ENCODE results near the gene FAM13B. TPM values are rescaled to one million over a fixed set of nuclear protein-coding genes. Genes with fewer than 3 reads are reported as not detected.
"Not testable (repeated sequence)": the region's sequence is repeated elsewhere in the genome, so short reads cannot be mapped to it uniquely, and the experiment has no call there.

FAM13B gene
- total and polyA plus RNA-seq, 8 donors: 23.8 to 53.3 (median 46.6) TPM

GRCh38 chr5:137995749-137996128, 37.1 kb downstream of the FAM13B start:
- Histone ChIP-seq H3K36me3 (peaks cover 0 to 17% of the 10 kb centered on the region in 2 donors), H3K9me3 (peaks cover 0 to 5% of the 10 kb centered on the region in 2 donors), H3K4me1 (peaks cover 8 to 27% of the 10 kb centered on the region in 2 donors), H3K27ac (peak overlapping the region; percentile 15 to 35), H3K4me3 (no peak overlapping the region), H3K27me3 (no peaks in the 10 kb centered on the region)
- TF ChIP-seq, protein P1, sequence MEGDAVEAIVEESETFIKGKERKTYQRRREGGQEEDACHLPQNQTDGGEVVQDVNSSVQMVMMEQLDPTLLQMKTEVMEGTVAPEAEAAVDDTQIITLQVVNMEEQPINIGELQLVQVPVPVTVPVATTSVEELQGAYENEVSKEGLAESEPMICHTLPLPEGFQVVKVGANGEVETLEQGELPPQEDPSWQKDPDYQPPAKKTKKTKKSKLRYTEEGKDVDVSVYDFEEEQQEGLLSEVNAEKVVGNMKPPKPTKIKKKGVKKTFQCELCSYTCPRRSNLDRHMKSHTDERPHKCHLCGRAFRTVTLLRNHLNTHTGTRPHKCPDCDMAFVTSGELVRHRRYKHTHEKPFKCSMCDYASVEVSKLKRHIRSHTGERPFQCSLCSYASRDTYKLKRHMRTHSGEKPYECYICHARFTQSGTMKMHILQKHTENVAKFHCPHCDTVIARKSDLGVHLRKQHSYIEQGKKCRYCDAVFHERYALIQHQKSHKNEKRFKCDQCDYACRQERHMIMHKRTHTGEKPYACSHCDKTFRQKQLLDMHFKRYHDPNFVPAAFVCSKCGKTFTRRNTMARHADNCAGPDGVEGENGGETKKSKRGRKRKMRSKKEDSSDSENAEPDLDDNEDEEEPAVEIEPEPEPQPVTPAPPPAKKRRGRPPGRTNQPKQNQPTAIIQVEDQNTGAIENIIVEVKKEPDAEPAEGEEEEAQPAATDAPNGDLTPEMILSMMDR (IDR thresholded peaks at IDR 0.05): no peak
- DNase-seq (no peak), ATAC-seq (no peak)
- intact Hi-C loops (cut with DNase I): no loop called here

DNA sequence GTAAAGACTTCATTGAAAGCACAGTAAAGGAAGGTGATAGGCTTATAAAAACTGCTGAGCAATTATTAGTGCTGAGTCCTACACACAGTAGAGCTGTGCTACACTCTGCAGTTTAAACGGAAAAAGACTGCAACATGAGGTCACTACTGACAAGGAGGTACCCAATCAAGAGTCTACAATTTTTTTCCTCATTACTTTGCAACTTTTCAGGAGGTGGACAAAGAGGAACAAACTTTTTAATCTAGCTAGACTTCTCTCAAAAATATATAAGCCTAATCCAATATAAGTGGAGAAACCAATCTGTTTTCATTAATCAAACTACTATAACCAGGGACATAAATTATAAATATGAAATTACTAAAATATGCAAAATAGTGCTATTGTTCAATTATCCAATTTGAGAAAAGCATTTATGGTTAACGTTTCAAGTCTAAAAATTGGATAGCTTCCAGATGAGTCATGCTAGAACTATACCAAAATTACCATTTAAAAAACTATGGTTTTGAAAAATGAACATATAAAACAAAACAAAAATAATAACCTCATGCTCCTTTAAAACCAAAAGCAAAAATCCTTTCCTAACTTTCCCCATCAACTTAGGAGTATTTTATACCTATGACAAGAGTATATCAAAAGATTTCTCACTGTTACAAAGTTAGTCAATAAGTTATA, 37.7 kb downstream of the FAM13B start:
- Histone ChIP-seq H3K27ac (peak overlapping the region; percentile 15 to 35), H3K4me1 (peaks cover 8 to 27% of the 10 kb centered on the region in 2 donors), H3K36me3 (peaks cover 0 to 15% of the 10 kb centered on the region in 2 donors), H3K9me3 (peaks cover 0 to 5% of the 10 kb centered on the region in 2 donors), H3K27me3 (no peaks in the 10 kb centered on the region), H3K4me3 (no peak overlapping the region)
- intact Hi-C loops (cut with DNase I): no loop called here
- DNase-seq (no peak), ATAC-seq (peak; percentile 84)
- TF ChIP-seq, protein P1 (IDR thresholded peaks at IDR 0.05): no peak

- TF ChIP-seq, protein P1 (IDR thresholded peaks at IDR 0.05): no peak
- H3K4me1 ChIP-seq: peaks cover 8 to 24% of the 10 kb centered on the region in 2 donors
- intact Hi-C loops (cut with DNase I): no loop called here
- no peak for ATAC-seq
- no peak overlapping the region for H3K4me3 ChIP-seq
- H3K36me3 ChIP-seq: peaks cover 0 to 10% of the 10 kb centered on the region in 2 donors
- peaks cover 0 to 5% of the 10 kb centered on the region in 2 donors for H3K9me3 ChIP-seq
- DNase-seq: no peak
- H3K27me3 ChIP-seq: no peaks in the 10 kb centered on the region
- peak overlapping the region in 1 of 2 donors; percentile 35 for H3K27ac ChIP-seq
Measured at GRCh38 chr5:137994556-137994955, 38.3 kb downstream of the FAM13B start.

DNA sequence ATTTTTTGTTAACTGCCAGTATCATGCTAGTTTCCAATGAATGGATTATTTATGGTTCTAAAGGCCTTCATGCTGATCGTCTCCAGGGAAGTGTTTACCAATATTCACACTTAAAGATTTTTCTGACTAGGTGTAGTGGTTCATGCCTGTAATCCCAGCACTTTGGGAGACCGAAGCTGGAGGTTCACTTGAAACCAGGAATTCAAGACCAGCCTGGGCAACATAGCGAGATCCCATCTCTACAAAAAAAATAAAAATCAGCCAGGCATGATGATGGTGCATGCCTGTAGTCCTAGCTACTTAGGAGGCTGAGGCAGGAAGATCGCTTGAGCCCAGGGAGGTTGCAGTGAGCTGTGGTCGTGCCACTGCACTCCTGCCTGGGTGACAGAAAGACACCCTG, 43.5 kb downstream of the FAM13B start:
- DNase-seq (no peak), ATAC-seq (no peak)
- Histone ChIP-seq H3K27me3 (no peaks in the 10 kb centered on the region), H3K9me3 (no peaks in the 10 kb centered on the region), H3K36me3 (peaks cover 0 to 12% of the 10 kb centered on the region in 2 donors), H3K4me3 (no peak overlapping the region), H3K4me1 (no peaks in the 10 kb centered on the region), H3K27ac (no peak overlapping the region)
- intact Hi-C loops (cut with DNase I): no loop called here
- TF ChIP-seq, protein P1 (IDR thresholded peaks at IDR 0.05): no peak

GRCh38 chr5:137975208-137975607, 57.7 kb downstream of the FAM13B start:
- DNase-seq (no peak), ATAC-seq (no peak)
- H3K27ac ChIP-seq: no peak overlapping the region
- no peaks in the 10 kb centered on the region for H3K27me3 ChIP-seq
- no peaks in the 10 kb centered on the region for H3K4me1 ChIP-seq
- TF ChIP-seq, protein P1 (IDR thresholded peaks at IDR 0.05): no peak
- H3K9me3 ChIP-seq: no peaks in the 10 kb centered on the region
- H3K4me3 ChIP-seq: no peak overlapping the region
- H3K36me3 ChIP-seq: peaks cover 0 to 56% of the 10 kb centered on the region in 2 donors
- intact Hi-C loops (cut with DNase I): no loop called here

DNA sequence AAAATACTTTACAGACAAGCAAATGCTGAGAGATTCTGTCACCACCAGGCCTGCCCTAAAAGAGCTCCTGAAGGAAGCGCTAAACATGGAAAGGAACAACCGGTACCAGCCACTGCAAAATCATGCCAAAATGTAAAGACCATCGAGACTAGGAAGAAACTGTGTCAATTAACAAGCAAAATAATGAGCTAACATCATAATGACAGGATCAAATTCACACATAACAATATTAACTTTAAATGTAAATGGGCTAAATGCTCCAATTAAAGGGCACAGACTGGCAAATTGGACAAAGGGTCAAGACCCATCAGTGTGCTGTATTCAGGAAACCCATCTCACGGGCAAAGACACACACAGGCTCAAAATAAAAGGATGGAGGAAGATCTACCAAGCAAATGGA, 62.5 kb downstream of the FAM13B start:
- intact Hi-C loops (cut with DNase I); H3K27ac ChIP-seq; H3K9me3 ChIP-seq; H3K4me1 ChIP-seq; DNase-seq; ATAC-seq; H3K4me3 ChIP-seq; H3K27me3 ChIP-seq: not testable (repeated sequence)
- peaks cover 0 to 34% of the 10 kb centered on the region in 2 donors for H3K36me3 ChIP-seq
